Colonic mucosa (tissue), 4 donors: ENCODE data around the gene BCAS1. TPM values are rescaled to one million over a fixed set of nuclear protein-coding genes. Genes with fewer than 3 reads are reported as not detected.

Experiments used
- DNase-seq: peaks from one replicate; pipeline ENCODE4 v3.0.0-alpha.2; 2020
- H3K27ac ChIP-seq: fragments of 200-600 bp; one replicate; pipeline ENCODE4 v1.8.0; 2021
- H3K27me3 ChIP-seq: fragments of 200-600 bp; one replicate; pipeline ENCODE4 v1.8.0; 2021
- H3K36me3 ChIP-seq: fragments of 200-600 bp; one replicate; pipeline ENCODE4 v1.8.0; 2021
- H3K4me1 ChIP-seq: fragments of 200-600 bp; one replicate; pipeline ENCODE4 v1.8.0; 2021; ENCODE audit warnings: mild to moderate bottlenecking
- H3K4me3 ChIP-seq: fragments of 200-600 bp; one replicate; pipeline ENCODE4 v1.8.0; 2021
- H3K9ac ChIP-seq, 2 donors: one replicate each; pipeline ENCODE4 v1.7.0; 2013; ENCODE audit warnings: control low read depth in 2 of 2, low read depth in 2 of 2, low read length in 2 of 2
- H3K9me3 ChIP-seq: fragments of 200-600 bp; one replicate; pipeline ENCODE4 v1.8.0; 2021
- intact Hi-C: fragments of 100-400 bp; cut with DNase I; formaldehyde crosslinking; loops from one replicate; pipeline ENCODE4 v1.14.1; 2022
- total RNA-seq, 2 donors: library from RNA; stranded (reverse); fragmentation: NEBNext Ultra II Directional in 1 of 2; extraction: Animal tissue kit (Norgen Biotek cat#: 25700) in 1 of 2; gene quantifications; one replicate each; pipeline ENCODE4 v1.2.1, GENCODE V29; 2021
- TF ChIP-seq, protein P1 (sequence below): fragments of 200-600 bp; IDR thresholded peaks from one replicate; pipeline ENCODE4 v1.8.0; 2022; ENCODE audit warnings: antibody characterized with exemption, mild to moderate bottlenecking
- donor health status: healthy.
- donor health status: DM: no; HTN: no; CAD: no.
- donor health status: DM: no; HTN: no; CAD: no.

Gene BCAS1
- total RNA-seq, 2 donors from 2014 or later: 67.9 to 154 TPM

DNA sequence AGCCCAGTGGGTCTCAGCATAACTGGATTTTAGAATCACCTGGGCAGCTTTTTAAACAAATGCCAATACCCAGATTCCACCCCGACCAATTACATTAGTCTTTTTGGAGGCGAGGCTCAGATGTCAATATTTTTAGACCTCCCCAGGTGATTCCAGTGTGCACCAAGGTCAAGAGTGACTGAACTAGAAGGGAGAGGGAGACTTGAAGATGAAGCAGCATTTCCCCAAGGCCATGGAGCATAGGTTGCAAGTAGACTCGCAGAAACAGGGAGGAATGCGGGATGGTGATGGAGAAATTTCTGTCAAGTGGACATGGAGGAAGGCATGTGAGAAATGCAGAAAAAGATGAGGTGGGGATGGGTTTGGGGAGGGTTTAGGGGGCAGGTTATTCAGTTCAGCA lies 64.9 kb downstream of the BCAS1 start:
- no peaks in the 10 kb centered on the region for H3K4me1 ChIP-seq
- H3K36me3 ChIP-seq: no peaks in the 10 kb centered on the region
- DNase-seq: no peak
- TF ChIP-seq, protein P1, sequence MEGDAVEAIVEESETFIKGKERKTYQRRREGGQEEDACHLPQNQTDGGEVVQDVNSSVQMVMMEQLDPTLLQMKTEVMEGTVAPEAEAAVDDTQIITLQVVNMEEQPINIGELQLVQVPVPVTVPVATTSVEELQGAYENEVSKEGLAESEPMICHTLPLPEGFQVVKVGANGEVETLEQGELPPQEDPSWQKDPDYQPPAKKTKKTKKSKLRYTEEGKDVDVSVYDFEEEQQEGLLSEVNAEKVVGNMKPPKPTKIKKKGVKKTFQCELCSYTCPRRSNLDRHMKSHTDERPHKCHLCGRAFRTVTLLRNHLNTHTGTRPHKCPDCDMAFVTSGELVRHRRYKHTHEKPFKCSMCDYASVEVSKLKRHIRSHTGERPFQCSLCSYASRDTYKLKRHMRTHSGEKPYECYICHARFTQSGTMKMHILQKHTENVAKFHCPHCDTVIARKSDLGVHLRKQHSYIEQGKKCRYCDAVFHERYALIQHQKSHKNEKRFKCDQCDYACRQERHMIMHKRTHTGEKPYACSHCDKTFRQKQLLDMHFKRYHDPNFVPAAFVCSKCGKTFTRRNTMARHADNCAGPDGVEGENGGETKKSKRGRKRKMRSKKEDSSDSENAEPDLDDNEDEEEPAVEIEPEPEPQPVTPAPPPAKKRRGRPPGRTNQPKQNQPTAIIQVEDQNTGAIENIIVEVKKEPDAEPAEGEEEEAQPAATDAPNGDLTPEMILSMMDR: no peak
- intact Hi-C loops: no loop called here
- no peak overlapping the region for H3K27ac ChIP-seq
- no peaks in the 10 kb centered on the region for H3K27me3 ChIP-seq
- no peaks in the 10 kb centered on the region for H3K9me3 ChIP-seq
- no peak overlapping the region for H3K4me3 ChIP-seq
- no peak overlapping the region for H3K9ac ChIP-seq

DNA sequence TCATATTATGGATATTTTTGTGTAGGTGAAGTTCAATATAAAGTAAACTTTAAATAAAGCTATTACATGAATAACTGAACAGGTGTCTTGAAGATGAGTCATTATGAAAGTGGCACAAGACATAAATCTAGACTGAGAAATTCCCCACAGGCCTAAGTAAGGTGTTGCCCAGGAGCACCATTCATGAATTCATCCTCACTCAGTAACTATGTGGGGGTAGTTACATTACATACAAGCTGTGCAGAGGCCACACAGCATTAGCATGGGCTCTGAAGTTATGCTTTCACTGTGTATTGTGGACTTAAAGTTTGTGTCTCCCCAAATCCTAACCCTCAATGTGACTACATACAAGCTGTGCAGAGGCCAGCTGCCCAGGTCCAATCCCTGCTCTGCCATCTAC lies 65.9 kb downstream of the BCAS1 start:
- Histone ChIP-seq H3K36me3 (no peaks in the 10 kb centered on the region), H3K9me3 (no peaks in the 10 kb centered on the region), H3K9ac (no peak overlapping the region), H3K4me3 (no peak overlapping the region), H3K27ac (no peak overlapping the region), H3K4me1 (no peaks in the 10 kb centered on the region), H3K27me3 (no peaks in the 10 kb centered on the region)
- no peak for DNase-seq
- TF ChIP-seq, protein P1: no peak
- intact Hi-C loops: no loop called here

DNA sequence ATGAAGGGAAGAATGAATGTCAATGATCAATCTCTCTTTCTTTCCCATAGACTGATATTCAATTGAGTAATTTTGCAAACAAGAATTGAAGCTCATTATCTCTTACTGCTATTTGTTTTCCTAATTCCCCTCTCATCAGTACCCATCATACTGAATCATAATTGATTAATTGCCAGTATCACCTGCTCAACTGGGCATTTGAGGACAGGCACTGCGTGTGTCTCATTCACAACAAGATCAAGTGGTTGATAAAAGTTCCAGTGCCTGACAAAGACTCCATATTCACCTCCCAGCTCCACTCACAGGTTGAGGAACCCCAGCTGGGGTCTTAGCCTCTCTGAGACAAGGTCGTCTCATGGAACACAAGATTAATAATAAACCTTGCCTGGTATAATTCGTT lies 67.7 kb downstream of the BCAS1 start:
- TF ChIP-seq, protein P1: no peak
- no peak for DNase-seq
- Histone ChIP-seq H3K4me3 (no peak overlapping the region), H3K27ac (no peak overlapping the region), H3K9me3 (no peaks in the 10 kb centered on the region), H3K4me1 (no peaks in the 10 kb centered on the region), H3K9ac (no peak overlapping the region), H3K36me3 (no peaks in the 10 kb centered on the region), H3K27me3 (no peaks in the 10 kb centered on the region)
- intact Hi-C loops: no loop called here

DNA sequence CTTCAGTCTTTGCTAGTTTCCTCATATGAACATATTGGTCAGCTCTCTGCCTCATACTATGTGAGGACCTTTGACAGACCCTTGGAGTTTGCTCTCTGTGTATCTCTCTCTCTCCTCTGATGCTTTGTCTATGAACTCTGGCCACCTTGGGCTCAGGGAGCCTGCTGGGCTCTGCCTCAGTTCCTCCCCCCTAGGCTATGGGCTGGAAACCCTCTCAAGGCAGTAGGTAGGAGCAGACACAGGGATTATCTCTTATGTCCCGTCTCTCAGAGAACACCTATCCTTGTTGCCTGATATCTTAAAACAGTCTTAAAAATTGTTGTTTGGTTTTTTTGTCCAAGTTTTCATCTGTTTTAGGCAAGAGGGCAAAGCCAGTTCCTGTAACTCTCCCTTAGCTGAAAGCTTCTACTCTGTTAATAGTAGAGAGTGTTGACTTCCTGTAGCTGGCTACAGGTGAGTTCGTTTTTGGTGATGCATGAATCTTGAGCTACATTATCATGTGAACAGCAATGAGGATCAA lies 68.3 kb downstream of the BCAS1 start:
- H3K9ac ChIP-seq: no peak overlapping the region
- H3K36me3 ChIP-seq: no peaks in the 10 kb centered on the region
- no peaks in the 10 kb centered on the region for H3K9me3 ChIP-seq
- no peaks in the 10 kb centered on the region for H3K27me3 ChIP-seq
- no peak overlapping the region for H3K27ac ChIP-seq
- intact Hi-C loops: no loop called here
- no peak overlapping the region for H3K4me3 ChIP-seq
- no peaks in the 10 kb centered on the region for H3K4me1 ChIP-seq
- DNase-seq: no peak
- TF ChIP-seq, protein P1: no peak

DNA sequence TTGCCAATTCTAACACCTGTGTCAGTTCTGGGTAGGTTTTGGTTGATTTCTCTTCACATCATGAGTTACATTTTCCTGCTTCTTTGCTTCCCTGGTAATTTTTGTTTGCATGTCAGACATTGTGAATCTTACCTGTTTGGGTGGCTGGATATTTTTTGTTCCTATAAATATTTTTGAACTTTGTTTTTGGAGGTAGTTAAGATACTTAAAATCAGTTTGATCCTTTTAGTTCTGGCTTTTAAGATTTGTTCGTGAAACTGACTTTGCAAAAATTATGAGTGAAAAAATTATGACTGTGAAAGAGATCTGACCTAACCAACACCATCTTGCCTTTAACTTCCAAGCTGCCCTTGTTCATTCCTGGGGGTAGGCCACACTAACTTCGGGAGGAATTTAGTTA lies 69.5 kb downstream of the BCAS1 start:
- H3K4me3 ChIP-seq: no peak overlapping the region
- no peaks in the 10 kb centered on the region for H3K36me3 ChIP-seq
- H3K4me1 ChIP-seq: no peaks in the 10 kb centered on the region
- DNase-seq: no peak
- H3K27me3 ChIP-seq: no peaks in the 10 kb centered on the region
- H3K27ac ChIP-seq: no peak overlapping the region
- H3K9me3 ChIP-seq: no peaks in the 10 kb centered on the region
- intact Hi-C loops: no loop called here
- TF ChIP-seq, protein P1: no peak
- no peak overlapping the region for H3K9ac ChIP-seq
